ENCODE data around the gene MBNL2. TPM values are rescaled to one million over a fixed set of nuclear protein-coding genes. Genes with fewer than 3 reads are reported as not detected.

The MBNL2 gene
- total and polyA plus RNA-seq, 2 of the 4 experiments (the other 2 are of a cell fraction) = 26.9 to 103 TPM

DNA sequence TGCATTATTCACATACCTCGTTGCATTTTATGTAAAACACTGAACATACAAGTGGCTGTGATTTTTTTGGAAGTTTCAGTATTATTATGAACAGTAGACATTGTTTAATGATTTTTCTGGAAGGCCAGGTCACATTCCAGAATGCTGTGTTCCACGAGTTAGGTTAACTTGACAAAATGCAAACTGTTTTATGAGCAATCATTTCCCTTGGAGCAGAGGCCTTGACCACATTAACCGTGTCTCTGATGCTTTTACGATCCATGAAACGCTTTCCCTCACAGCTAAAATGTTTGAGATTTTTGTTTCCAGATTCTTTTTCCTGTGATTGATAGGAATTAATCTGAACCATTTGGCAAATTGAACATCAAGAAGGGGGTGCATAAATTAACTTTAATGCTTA, 57.8 kb downstream of the MBNL2 start:
- H3K14ac ChIP-seq (replicated peaks; ENCODE audit: low read depth, low read length) = no peak overlapping the region
- peak overlapping the region; percentile 34 for H3K4me2 ChIP-seq (ENCODE audit: low read depth, low read length)
- DNase-seq (peak; percentile 74), ATAC-seq (ENCODE audit: low read depth) (peak; percentile 16; the same call in 1 of the 2 replicates)
- peaks cover 32% of the 10 kb centered on the region for H3K4me1 ChIP-seq (ENCODE audit: control insufficient read depth, insufficient read depth, low read length)
- no peaks in the 10 kb centered on the region for H3K27me3 ChIP-seq (ENCODE audit: control insufficient read depth, insufficient read depth, low read length)
- H4K20me1 ChIP-seq (ENCODE audit: insufficient read depth, low read length) = peaks cover 61% of the 10 kb centered on the region
- no peak overlapping the region for H4K5ac ChIP-seq (ENCODE audit: low read depth, low read length)
- H3K23ac ChIP-seq (ENCODE audit: low read depth, low read length) = no peak overlapping the region
- H4K91ac ChIP-seq (ENCODE audit: insufficient read depth, low read depth, low read length) = no peak overlapping the region
- H2BK15ac ChIP-seq (ENCODE audit: low read depth, low read length) = no peak overlapping the region
- no peaks in the 10 kb centered on the region for H3K9me3 ChIP-seq (ENCODE audit: control insufficient read depth, insufficient read depth, low read length)
- H3K79me1 ChIP-seq (ENCODE audit: low read depth in 1 of 2, low read length in 2 of 2) = peaks cover 29 to 74% of the 10 kb centered on the region in 2 experiments
- no peak overlapping the region for H2AFZ ChIP-seq (replicated peaks; ENCODE audit: low read length, poor library complexity)
- TF ChIP-seq POLR2A (IDR thresholded peaks at IDR 0.05; ENCODE audit: low read depth, low read length) = no peak
- no peak for TF ChIP-seq SMC3 (IDR thresholded peaks at IDR 0.05; ENCODE audit: low read depth, low read length)
- TF ChIP-seq, protein P1, sequence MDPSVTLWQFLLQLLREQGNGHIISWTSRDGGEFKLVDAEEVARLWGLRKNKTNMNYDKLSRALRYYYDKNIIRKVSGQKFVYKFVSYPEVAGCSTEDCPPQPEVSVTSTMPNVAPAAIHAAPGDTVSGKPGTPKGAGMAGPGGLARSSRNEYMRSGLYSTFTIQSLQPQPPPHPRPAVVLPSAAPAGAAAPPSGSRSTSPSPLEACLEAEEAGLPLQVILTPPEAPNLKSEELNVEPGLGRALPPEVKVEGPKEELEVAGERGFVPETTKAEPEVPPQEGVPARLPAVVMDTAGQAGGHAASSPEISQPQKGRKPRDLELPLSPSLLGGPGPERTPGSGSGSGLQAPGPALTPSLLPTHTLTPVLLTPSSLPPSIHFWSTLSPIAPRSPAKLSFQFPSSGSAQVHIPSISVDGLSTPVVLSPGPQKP (IDR thresholded peaks at IDR 0.05; ENCODE audit: borderline replicate concordance, low read depth, low read length) = no peak
- TF ChIP-seq, protein P2, sequence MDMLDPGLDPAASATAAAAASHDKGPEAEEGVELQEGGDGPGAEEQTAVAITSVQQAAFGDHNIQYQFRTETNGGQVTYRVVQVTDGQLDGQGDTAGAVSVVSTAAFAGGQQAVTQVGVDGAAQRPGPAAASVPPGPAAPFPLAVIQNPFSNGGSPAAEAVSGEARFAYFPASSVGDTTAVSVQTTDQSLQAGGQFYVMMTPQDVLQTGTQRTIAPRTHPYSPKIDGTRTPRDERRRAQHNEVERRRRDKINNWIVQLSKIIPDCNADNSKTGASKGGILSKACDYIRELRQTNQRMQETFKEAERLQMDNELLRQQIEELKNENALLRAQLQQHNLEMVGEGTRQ (IDR thresholded peaks at IDR 0.05; ENCODE audit: low read depth, low read length) = no peak
- TF ChIP-seq, protein P3, sequence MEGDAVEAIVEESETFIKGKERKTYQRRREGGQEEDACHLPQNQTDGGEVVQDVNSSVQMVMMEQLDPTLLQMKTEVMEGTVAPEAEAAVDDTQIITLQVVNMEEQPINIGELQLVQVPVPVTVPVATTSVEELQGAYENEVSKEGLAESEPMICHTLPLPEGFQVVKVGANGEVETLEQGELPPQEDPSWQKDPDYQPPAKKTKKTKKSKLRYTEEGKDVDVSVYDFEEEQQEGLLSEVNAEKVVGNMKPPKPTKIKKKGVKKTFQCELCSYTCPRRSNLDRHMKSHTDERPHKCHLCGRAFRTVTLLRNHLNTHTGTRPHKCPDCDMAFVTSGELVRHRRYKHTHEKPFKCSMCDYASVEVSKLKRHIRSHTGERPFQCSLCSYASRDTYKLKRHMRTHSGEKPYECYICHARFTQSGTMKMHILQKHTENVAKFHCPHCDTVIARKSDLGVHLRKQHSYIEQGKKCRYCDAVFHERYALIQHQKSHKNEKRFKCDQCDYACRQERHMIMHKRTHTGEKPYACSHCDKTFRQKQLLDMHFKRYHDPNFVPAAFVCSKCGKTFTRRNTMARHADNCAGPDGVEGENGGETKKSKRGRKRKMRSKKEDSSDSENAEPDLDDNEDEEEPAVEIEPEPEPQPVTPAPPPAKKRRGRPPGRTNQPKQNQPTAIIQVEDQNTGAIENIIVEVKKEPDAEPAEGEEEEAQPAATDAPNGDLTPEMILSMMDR (conservative IDR thresholded peaks at IDR 0.05; ENCODE audit: low read depth, low read length) = no peak
- no peak for TF ChIP-seq FOS (IDR thresholded peaks at IDR 0.05; ENCODE audit: low read depth, low read length)
- no CpG with 5 or more reads among the region's 5 CpGs for WGBS, 2 experiments (ENCODE audit: extremely low coverage in 2 of 2, insufficient read length in 1 of 2)
- H2BK5ac ChIP-seq (ENCODE audit: low read depth, low read length, poor library complexity, severe bottlenecking) = peak overlapping the region; percentile 68
- H3K9ac ChIP-seq (ENCODE audit: low read depth, low read length) = no peak overlapping the region
- peaks cover 16% of the 10 kb centered on the region for H3K36me3 ChIP-seq (ENCODE audit: control insufficient read depth, insufficient read depth, low read length)
- ChIA-PET POLR2A (ENCODE audit: unreplicated experiment) (no interaction called here), CTCF (no interaction called here)
- H2AK9ac ChIP-seq (replicated peaks; ENCODE audit: low read depth, low read length, poor library complexity) = no peak overlapping the region
- H3K4ac ChIP-seq (ENCODE audit: low read depth, low read length) = no peak overlapping the region
- no peak overlapping the region for H3K27ac ChIP-seq (ENCODE audit: insufficient read depth, low read length)
- H3K9me1 ChIP-seq (ENCODE audit: insufficient read depth, low read length) = peaks cover 36% of the 10 kb centered on the region
- H2BK120ac ChIP-seq (ENCODE audit: low read depth, low read length) = no peak overlapping the region
- no peak overlapping the region for H3K4me3 ChIP-seq (ENCODE audit: insufficient read depth, low read depth, low read length)
- H3K56ac ChIP-seq (ENCODE audit: extremely low read depth, insufficient read depth, low read length) = no peak overlapping the region
- H4K8ac ChIP-seq (ENCODE audit: low read depth in 2 of 2, low read length in 2 of 2) = no peak overlapping the region
- dilution Hi-C loops (cut with HindIII; ENCODE audit: low sequenced_read_pairs, unreplicated experiment) = no loop called here
- no peak overlapping the region for H2AK5ac ChIP-seq (ENCODE audit: low read depth, low read length)
- no peak overlapping the region for H3K18ac ChIP-seq (ENCODE audit: low read depth, low read length)
- no peak overlapping the region for H2BK20ac ChIP-seq (ENCODE audit: low read depth, low read length)
- BruUV-seq (replicated peaks) = no TSS peak
- in situ Hi-C loops (cut with MboI; ENCODE audit: low sequenced_read_pairs) = no loop called here
- intact Hi-C loops (cut with micrococcal nuclease) = loop anchor here (5.0 kb wide), 1 partner anchor 47 kb away; no protein-coding TSS in a partner anchor

Measured in IMR-90 (cell line).